HUES48 (cell line): Measurements from ENCODE around the gene KIAA1210.

ENCODE experiments used
- H3K27ac ChIP-seq: one replicate; pipeline ENCODE4 v1.7.0; 2013; ENCODE audit warnings: low read depth, low read length, inconsistent platforms
- H3K27me3 ChIP-seq: 2 replicates; pipeline ENCODE4 v1.6.1; 2013; ENCODE audit warnings: mild to moderate bottlenecking, low read length; ENCODE audit not compliant: control insufficient read depth, insufficient read depth
- H3K36me3 ChIP-seq: 2 replicates; pipeline ENCODE4 v1.6.1; 2013; ENCODE audit warnings: low read length; ENCODE audit not compliant: control insufficient read depth, insufficient read depth
- H3K4me1 ChIP-seq: 2 replicates; pipeline ENCODE4 v1.6.1; 2013; ENCODE audit warnings: mild to moderate bottlenecking, low read length; ENCODE audit not compliant: control insufficient read depth, insufficient read depth
- H3K4me3 ChIP-seq: 2 replicates; pipeline ENCODE4 v1.5.1; 2013; ENCODE audit warnings: mild to moderate bottlenecking, low read depth, low read length
- H3K9ac ChIP-seq: 2 replicates; pipeline ENCODE4 v1.6.1; 2013; ENCODE audit warnings: mild to moderate bottlenecking, low read depth, low read length, moderate library complexity
- H3K9me3 ChIP-seq: 2 replicates; pipeline ENCODE4 v1.6.1; 2013; ENCODE audit warnings: low read length; ENCODE audit not compliant: control insufficient read depth, insufficient read depth

The KIAA1210 gene

GRCh38 chrX:119134466-119134865 lies 6.9 kb upstream of the KIAA1210 start:
- no peaks in the 10 kb centered on the region for H3K36me3 ChIP-seq
- no peaks in the 10 kb centered on the region; the same call in 1 of the 2 replicates for H3K9me3 ChIP-seq
- no peak overlapping the region for H3K27ac ChIP-seq
- no peaks in the 10 kb centered on the region for H3K4me1 ChIP-seq
- H3K9ac ChIP-seq: no peak overlapping the region
- H3K4me3 ChIP-seq: no peak overlapping the region
- no peaks in the 10 kb centered on the region; the same call in 1 of the 2 replicates for H3K27me3 ChIP-seq

DNA sequence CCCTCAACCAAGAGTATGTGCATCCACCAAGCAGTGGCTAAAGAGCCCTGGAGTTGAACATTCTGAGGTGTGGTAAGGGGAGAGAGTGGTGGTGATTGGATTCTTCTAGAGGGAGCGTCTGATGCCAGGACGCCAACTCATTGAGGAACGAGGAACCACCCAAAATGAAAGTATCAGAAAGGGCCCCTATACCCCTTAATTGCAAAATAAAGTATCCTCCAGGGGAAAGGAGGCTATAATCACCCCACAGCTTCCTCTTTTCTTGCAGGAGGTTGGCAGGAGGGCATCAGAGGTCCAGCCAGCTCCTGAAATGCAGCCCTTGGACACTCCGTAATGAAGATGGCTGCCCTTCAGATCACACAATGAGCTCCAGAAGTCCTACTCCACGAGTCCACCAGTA lies 5.3 kb upstream of the KIAA1210 start:
- Histone ChIP-seq H3K9ac (no peak overlapping the region), H3K27me3 (no peaks in the 10 kb centered on the region), H3K4me3 (no peak overlapping the region), H3K4me1 (no peaks in the 10 kb centered on the region), H3K27ac (no peak overlapping the region), H3K36me3 (no peaks in the 10 kb centered on the region), H3K9me3 (no peaks in the 10 kb centered on the region; the same call in 1 of the 2 replicates)

- no peaks in the 10 kb centered on the region for H3K36me3 ChIP-seq
- no peak overlapping the region for H3K27ac ChIP-seq
- H3K4me3 ChIP-seq: no peak overlapping the region
- H3K9me3 ChIP-seq: no peaks in the 10 kb centered on the region; the same call in 1 of the 2 replicates
- H3K9ac ChIP-seq: no peak overlapping the region
- no peaks in the 10 kb centered on the region for H3K4me1 ChIP-seq
- H3K27me3 ChIP-seq: no peaks in the 10 kb centered on the region
These were observed 4.7 kb upstream of the KIAA1210 start for GRCh38 chrX:119132316-119132715.

DNA sequence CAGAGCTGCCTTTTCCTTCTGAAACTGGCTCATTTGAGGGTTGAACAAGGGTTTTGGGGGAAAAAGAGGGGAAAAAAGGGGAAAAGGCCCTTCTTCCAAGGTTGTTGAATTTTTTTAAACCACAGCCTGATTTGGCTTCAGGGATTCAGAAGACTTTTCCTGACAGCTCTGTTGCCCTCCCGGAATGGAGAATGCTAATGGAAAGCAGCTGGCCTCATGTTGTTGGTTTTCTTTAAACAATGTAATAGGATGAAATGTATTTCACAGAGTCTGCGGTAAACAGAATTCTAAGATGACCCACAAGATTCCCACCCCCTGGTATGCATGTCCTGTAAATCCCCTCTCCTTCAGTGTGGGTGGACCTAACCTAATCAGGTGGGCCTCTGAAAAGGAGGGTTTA lies 3.3 kb upstream of the KIAA1210 start:
- H3K36me3 ChIP-seq: no peaks in the 10 kb centered on the region
- no peak overlapping the region for H3K27ac ChIP-seq
- H3K4me3 ChIP-seq: no peak overlapping the region
- no peaks in the 10 kb centered on the region for H3K4me1 ChIP-seq
- H3K9me3 ChIP-seq: no peaks in the 10 kb centered on the region; the same call in 1 of the 2 replicates
- H3K27me3 ChIP-seq: no peaks in the 10 kb centered on the region
- H3K9ac ChIP-seq: no peak overlapping the region

GRCh38 chrX:119121341-119121740 lies 6.3 kb downstream of the KIAA1210 start:
- Histone ChIP-seq H3K27me3 (no peaks in the 10 kb centered on the region), H3K9ac (no peak overlapping the region), H3K9me3 (peaks cover 2% of the 10 kb centered on the region; the same call in 1 of the 2 replicates), H3K4me1 (no peaks in the 10 kb centered on the region), H3K27ac (no peak overlapping the region), H3K36me3 (no peaks in the 10 kb centered on the region), H3K4me3 (no peak overlapping the region)

GRCh38 chrX:119118780-119119395 lies 8.7 kb downstream of the KIAA1210 start:
- Histone ChIP-seq H3K9me3 (peaks cover 2% of the 10 kb centered on the region; the same call in 1 of the 2 replicates), H3K4me1 (no peaks in the 10 kb centered on the region), H3K36me3 (no peaks in the 10 kb centered on the region), H3K27ac (no peak overlapping the region), H3K9ac (no peak overlapping the region), H3K27me3 (no peaks in the 10 kb centered on the region), H3K4me3 (no peak overlapping the region)

DNA sequence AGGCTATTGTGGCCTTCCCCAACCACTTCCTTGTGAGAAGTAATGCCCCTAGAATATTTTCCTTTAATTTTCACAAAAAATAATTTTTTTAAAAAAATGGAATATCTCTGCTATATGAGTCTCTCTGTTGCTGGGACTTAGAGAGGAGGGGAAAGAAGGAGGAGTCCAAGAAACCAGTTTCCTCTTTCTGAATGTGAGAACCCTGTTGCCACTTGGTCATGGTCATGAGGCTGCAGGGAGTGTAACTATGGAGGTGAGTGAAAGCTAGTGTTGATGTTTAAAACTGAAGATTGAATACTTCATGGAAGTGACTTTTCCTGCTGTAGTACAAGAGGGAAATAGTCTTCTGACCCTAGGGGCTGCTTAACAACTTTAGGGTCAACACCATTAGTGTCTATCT lies 20.4 kb downstream of the KIAA1210 start:
- Histone ChIP-seq H3K4me3 (no peak overlapping the region), H3K4me1 (peaks cover 4% of the 10 kb centered on the region; the same call in 1 of the 2 replicates), H3K27ac (no peak overlapping the region), H3K27me3 (no peaks in the 10 kb centered on the region), H3K9ac (no peak overlapping the region), H3K36me3 (no peaks in the 10 kb centered on the region), H3K9me3 (no peaks in the 10 kb centered on the region)

DNA sequence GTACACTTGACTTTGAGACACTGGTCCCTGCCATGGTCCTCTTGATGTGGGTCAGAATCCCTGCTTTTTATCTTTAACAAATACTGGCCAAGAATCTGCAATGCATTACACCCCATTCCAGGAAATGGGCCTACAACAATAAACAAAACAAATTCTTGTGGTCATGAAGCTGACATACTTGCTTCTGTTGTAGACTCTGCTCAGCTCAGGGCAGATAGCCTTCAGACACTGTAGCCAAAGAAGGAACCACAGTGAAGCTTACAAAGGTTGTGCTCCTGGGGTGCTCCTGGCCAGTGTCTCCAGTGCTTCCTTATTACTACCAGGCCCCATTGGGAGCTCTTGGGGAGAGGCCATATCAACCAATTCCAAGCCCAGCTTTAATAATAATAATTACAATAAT lies 21.8 kb downstream of the KIAA1210 start:
- Histone ChIP-seq H3K9me3 (no peaks in the 10 kb centered on the region), H3K4me3 (no peak overlapping the region), H3K4me1 (peaks cover 4% of the 10 kb centered on the region; the same call in 1 of the 2 replicates), H3K27ac (no peak overlapping the region), H3K36me3 (no peaks in the 10 kb centered on the region), H3K9ac (no peak overlapping the region), H3K27me3 (no peaks in the 10 kb centered on the region)

DNA sequence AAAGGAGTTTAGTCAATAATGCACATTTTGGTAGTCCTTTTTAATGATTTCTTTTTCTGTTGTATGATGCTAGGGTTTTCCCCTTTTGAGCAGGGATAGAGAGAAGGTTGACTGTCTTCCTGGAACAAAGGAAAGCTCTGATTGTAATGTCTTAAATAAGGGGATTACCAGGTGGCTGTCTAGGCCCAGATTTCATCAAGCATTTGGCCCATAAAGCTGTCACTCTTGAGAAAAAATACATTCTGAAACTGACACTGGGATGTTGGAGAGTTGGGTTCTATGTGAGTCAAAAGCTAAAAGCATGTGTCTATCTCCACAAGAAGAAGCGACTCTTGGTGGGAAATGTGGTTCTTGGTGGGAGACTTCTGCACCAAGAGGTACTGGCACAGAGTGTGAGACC lies 26.4 kb downstream of the KIAA1210 start:
- no peaks in the 10 kb centered on the region for H3K27me3 ChIP-seq
- no peaks in the 10 kb centered on the region for H3K36me3 ChIP-seq
- H3K9me3 ChIP-seq: no peaks in the 10 kb centered on the region
- H3K9ac ChIP-seq: no peak overlapping the region
- H3K4me3 ChIP-seq: no peak overlapping the region
- H3K4me1 ChIP-seq: peaks cover 4% of the 10 kb centered on the region; the same call in 1 of the 2 replicates
- no peak overlapping the region for H3K27ac ChIP-seq

DNA sequence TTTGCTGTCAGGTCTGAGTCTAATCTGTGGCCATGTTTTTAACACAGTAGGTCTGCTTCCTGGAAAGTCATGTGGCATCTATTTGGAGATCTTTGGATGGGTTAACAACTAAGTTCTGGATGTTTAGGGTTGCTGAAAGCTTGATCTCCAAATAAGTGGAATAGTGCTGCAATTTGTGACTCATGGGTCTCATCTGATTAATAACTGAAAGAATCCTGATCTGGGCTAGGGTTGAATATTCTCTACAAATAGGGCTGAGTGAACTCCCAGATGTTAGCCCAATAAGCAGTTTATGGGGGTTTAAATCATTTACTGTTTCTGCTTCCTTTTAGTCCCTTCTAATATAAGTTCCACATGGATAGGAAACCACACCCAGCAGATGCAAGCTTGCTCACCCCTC lies 31.7 kb downstream of the KIAA1210 start:
- Histone ChIP-seq H3K27ac (no peak overlapping the region), H3K27me3 (0 out of 2 replicates have a peak, but pooled peaks cover 3% of the 10 kb centered on the region), H3K9ac (no peak overlapping the region), H3K36me3 (no peaks in the 10 kb centered on the region), H3K4me3 (no peak overlapping the region), H3K9me3 (no peaks in the 10 kb centered on the region), H3K4me1 (peaks cover 2% of the 10 kb centered on the region)

DNA sequence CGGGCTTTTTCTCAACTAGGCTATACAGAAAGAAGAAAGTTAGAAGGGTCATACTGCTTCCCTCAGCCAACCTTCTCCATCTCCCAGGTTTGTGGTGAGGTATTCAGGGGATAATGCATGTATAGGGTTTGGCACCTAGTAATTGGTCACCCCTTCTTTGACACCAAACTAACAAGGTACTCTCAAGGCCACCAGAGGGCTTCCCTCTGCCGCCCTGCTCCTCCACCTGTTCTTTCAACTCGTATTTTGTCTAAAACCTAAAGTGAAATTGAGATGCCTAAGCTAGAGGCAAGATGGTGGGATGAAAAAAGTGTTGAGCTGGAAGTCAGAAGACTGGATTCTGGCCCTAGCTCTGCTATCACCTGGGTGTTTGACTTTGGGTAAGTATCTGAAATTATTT lies 32.8 kb downstream of the KIAA1210 start:
- Histone ChIP-seq H3K9ac (no peak overlapping the region), H3K27me3 (peaks cover 4% of the 10 kb centered on the region; the same call in 1 of the 2 replicates), H3K27ac (no peak overlapping the region), H3K4me3 (no peak overlapping the region), H3K4me1 (peaks cover 4% of the 10 kb centered on the region), H3K36me3 (no peaks in the 10 kb centered on the region), H3K9me3 (no peaks in the 10 kb centered on the region)
